Caco-2 (cell line): ENCODE measurements around the gene SPEM3. TPM values are rescaled to one million over a fixed set of nuclear protein-coding genes. Genes with fewer than 3 reads are reported as not detected.
A peak's percentile ranks its signal among the peaks of the same experiment; 100 is the strongest.

Source experiments
- BruUV-seq: library from RNA; stranded (reverse); fragments of 400-500 nt; replicated peaks from 2 replicates; lab custom pipeline; 2021; lab: Mats Ljungman, UMichigan
- CTCF ChIA-PET: fragments of 300-600 bp; sonication (Branson Sonifier 250); formaldehyde crosslinking; loops from one replicate; lab custom pipeline; 2022; ENCODE audit warnings: antibody characterized with exemption; lab: Charles Lee
- POLR2A ChIA-PET: fragments of 300-600 bp; sonication (Branson Sonifier 250); formaldehyde crosslinking; loops from one replicate; lab custom pipeline; 2022; ENCODE audit warnings: antibody characterized with exemption; lab: Charles Lee
- DNase-seq, 2 experiments: peaks; one replicate each; pipeline versions ENCODE4 v3.0.0 to v3.0.0-alpha.2; 2020 to 2022
- H3K27me3 ChIP-seq: replicated peaks from 2 replicates; pipeline ENCODE4 v1.6.0; 2011; ENCODE audit warnings: low read length; ENCODE audit not compliant: control insufficient read depth, insufficient read depth
- H3K36me3 ChIP-seq: 2 replicates; pipeline ENCODE4 v1.5.1; 2011; ENCODE audit warnings: low read length; ENCODE audit not compliant: control insufficient read depth, insufficient read depth
- H3K4me1 ChIP-seq: fragments of 250-450 bp; sonication (Bioruptor Pico); 2 replicates; pipeline ENCODE4 v1.5.1; 2020; ENCODE audit warnings: mild to moderate bottlenecking
- H3K4me3 ChIP-seq: 2 replicates; pipeline ENCODE4 v1.5.1; 2011; ENCODE audit warnings: low read depth, mild to moderate bottlenecking, control low read depth, low read length
- H3K9me3 ChIP-seq: fragments of 250-450 bp; sonication (Bioruptor Pico); 2 replicates; pipeline ENCODE4 v1.5.1; 2020; ENCODE audit warnings: mild to moderate bottlenecking, moderate library complexity
- H3K27ac Mint-ChIP-seq: one replicate; pipeline ENCODE4 v1.8.0; 2022; ENCODE audit warnings: mixed read lengths; ENCODE audit not compliant: unreplicated experiment
- H3K27me3 Mint-ChIP-seq: one replicate; pipeline ENCODE4 v1.8.0; 2022; ENCODE audit warnings: mixed read lengths; ENCODE audit not compliant: insufficient read depth, unreplicated experiment
- H3K36me3 Mint-ChIP-seq: one replicate; pipeline ENCODE4 v1.8.0; 2022; ENCODE audit warnings: mild to moderate bottlenecking, mixed read lengths; ENCODE audit not compliant: insufficient read depth, unreplicated experiment
- H3K4me1 Mint-ChIP-seq: one replicate; pipeline ENCODE4 v1.8.0; 2022; ENCODE audit warnings: low read depth, mixed read lengths; ENCODE audit not compliant: unreplicated experiment
- H3K4me3 Mint-ChIP-seq: one replicate; pipeline ENCODE4 v1.8.0; 2022; ENCODE audit warnings: mild to moderate bottlenecking, moderate library complexity, mixed read lengths; ENCODE audit not compliant: unreplicated experiment
- H3K9me3 Mint-ChIP-seq: one replicate; pipeline ENCODE4 v1.8.0; 2022; ENCODE audit warnings: mixed read lengths; ENCODE audit not compliant: unreplicated experiment
- intact Hi-C: fragments of 100-400 bp; cut with micrococcal nuclease; formaldehyde crosslinking; loops from one replicate; pipeline ENCODE4 v1.10.0; 2022; ENCODE audit not compliant: unreplicated experiment
- total RNA-seq: library from RNA; stranded (reverse); gene quantifications from 2 replicates; pipeline ENCODE4 v1.2.3, GENCODE V29; 2022
- TF ChIP-seq, protein P1 (sequence below), 2 experiments: fragments of 200-600 bp in 1 of 2; IDR thresholded peaks; 1 replicate in 1 of 2; 2 replicates in 1 of 2; pipeline versions ENCODE4 v1.5.1 to v1.8.0; 2011 to 2022; ENCODE audit warnings: antibody characterized with exemption in 1 of 2, control low read depth in 1 of 2, inconsistent platforms in 1 of 2, low read depth in 1 of 2, low read length in 1 of 2, mild to moderate bottlenecking in 1 of 2, moderate library complexity in 1 of 2; ENCODE audit not compliant: insufficient read depth in 1 of 2, severe bottlenecking in 1 of 2, unreplicated experiment in 1 of 2

SPEM3 gene
- total RNA-seq, 1 experiment from 2014 or later = not detected

DNA sequence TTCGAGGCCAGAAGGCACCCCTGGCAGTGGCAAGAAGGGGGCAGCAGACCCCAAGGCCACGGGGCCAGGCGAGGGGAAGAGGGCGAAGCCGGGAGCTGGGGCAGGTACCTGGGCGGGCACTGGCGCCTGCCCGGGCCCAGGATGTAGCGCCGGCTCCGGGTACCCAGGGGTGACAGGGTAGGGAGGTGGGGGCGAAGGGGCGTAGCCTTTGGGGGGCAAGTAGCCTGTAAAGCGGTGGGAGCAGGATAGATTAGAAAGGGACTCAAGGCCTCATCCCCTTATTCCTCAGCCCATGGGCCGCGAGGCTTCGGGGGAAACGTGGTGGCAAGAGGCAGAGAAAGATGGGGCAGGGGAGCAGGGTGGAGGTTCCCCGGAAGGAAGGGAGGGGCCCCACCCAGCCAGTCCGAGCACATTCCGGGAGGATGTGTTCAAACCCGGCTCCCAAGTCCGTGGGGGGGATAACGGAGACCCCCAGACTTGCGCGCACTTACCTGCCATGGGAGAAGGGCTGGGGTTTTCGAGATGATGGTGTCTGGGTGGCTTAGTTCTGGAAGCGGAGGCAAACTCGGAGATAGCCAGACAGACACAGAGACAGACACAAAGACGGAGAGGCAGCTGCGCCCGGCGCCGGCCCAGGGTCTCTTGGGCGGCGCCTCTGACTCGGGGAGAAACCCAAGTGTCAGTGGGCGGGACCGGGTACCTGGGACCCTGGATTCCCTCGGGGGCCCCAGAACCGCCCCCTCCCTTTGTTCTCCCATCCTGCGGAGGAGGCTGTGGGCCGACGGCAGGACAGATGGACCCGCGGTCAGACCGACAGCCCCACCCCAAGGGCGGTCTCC, 34.8 kb upstream of the SPEM3 start:
- Histone ChIP-seq H3K27me3 (no peaks in the 10 kb centered on the region), H3K36me3 (no peaks in the 10 kb centered on the region), H3K9me3 (no peaks in the 10 kb centered on the region), H3K4me1 (peaks cover 3% of the 10 kb centered on the region; the same call in 1 of the 2 replicates), H3K4me3 (peak overlapping the region; percentile 60)
- intact Hi-C loops = no loop called here
- H3K9me3 Mint-ChIP-seq = no peaks in the 10 kb centered on the region
- DNase-seq = peak; percentile 47 to 55
- H3K27me3 Mint-ChIP-seq = no peaks in the 10 kb centered on the region
- no peaks in the 10 kb centered on the region for H3K4me1 Mint-ChIP-seq
- H3K4me3 Mint-ChIP-seq = peak overlapping the region; percentile 76
- ChIA-PET POLR2A (interaction anchor here (0.6 to 1.4 kb wide), 3 partner anchors 10 to 130 kb away, joined by 3 to 14 read pairs (median 5); partner anchors contain the start of gene TMEM256), CTCF (interaction anchor here (1.0 kb wide), 1 partner anchor 10 kb away, joined by 6 read pairs; the partner anchor contains the start of gene TMEM256)
- TF ChIP-seq, protein P1, sequence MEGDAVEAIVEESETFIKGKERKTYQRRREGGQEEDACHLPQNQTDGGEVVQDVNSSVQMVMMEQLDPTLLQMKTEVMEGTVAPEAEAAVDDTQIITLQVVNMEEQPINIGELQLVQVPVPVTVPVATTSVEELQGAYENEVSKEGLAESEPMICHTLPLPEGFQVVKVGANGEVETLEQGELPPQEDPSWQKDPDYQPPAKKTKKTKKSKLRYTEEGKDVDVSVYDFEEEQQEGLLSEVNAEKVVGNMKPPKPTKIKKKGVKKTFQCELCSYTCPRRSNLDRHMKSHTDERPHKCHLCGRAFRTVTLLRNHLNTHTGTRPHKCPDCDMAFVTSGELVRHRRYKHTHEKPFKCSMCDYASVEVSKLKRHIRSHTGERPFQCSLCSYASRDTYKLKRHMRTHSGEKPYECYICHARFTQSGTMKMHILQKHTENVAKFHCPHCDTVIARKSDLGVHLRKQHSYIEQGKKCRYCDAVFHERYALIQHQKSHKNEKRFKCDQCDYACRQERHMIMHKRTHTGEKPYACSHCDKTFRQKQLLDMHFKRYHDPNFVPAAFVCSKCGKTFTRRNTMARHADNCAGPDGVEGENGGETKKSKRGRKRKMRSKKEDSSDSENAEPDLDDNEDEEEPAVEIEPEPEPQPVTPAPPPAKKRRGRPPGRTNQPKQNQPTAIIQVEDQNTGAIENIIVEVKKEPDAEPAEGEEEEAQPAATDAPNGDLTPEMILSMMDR (IDR thresholded peaks at IDR 0.05; ENCODE audit: insufficient read depth in 1 of 2, low read depth in 1 of 2, low read length in 1 of 2, severe bottlenecking in 1 of 2, unreplicated experiment in 1 of 2) = no peak
- H3K36me3 Mint-ChIP-seq = no peaks in the 10 kb centered on the region
- BruUV-seq = TSS peak; percentile 38
- H3K27ac Mint-ChIP-seq = no peak overlapping the region

DNA sequence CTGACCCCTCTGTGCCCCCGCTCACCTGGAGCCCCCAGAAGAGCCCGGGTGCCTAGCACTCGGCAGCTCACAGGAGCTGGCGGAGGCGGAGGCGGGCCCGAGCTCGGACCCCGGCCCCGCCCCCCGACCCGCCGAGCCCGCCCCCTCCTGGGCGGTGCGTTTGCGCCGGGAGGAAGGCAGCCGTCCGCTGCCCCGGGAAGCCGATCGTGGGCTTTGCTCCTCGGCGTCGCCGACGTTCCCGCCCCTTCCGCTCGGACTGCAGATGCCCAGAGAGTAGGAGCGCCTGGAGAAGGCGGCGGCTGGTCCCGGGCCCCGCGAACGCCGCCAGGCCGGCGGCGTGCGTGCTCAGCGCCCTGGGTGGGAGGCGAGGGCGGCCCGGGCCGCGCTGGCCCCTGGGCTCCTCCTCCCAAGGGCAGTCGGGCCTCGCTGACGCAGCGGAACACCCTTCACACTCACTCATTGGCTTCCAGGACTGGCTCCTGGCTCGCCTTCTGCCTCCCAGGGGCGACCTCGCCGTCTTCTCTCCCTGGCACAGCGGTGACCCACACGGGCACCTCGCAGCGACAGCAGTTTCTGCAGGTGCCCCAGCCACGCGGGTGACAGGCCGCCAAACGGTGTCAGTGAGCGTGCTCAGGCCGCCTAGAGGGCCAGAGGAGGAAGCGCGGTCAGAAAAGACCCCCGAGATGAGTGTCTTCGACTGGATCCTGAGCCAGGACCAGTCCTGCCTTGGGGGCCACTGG, 34.0 kb upstream of the SPEM3 start, which contains the start of gene PLSCR3:
Gene PLSCR3, minus strand, starts transcription at position 74 of the 740 bp plus-strand sequence. CDS start 415 bp downstream, outside the sequence.
- intact Hi-C loops = no loop called here
- Histone ChIP-seq H3K4me1 (peaks cover 3% of the 10 kb centered on the region; the same call in 1 of the 2 replicates), H3K36me3 (no peaks in the 10 kb centered on the region), H3K9me3 (no peaks in the 10 kb centered on the region), H3K27me3 (no peaks in the 10 kb centered on the region), H3K4me3 (peak within 1 kb of the TSS; percentile 60)
- DNase-seq = peak; percentile 82 to 83
- H3K27me3 Mint-ChIP-seq = no peaks in the 10 kb centered on the region
- BruUV-seq = TSS peak; percentile 44
- H3K4me1 Mint-ChIP-seq = no peaks in the 10 kb centered on the region
- peak within 1 kb of the TSS; percentile 76 for H3K4me3 Mint-ChIP-seq
- ChIA-PET POLR2A (interaction anchor here (0.6 to 1.4 kb wide), 3 partner anchors 9 to 131 kb away, joined by 3 to 14 read pairs (median 5); partner anchors contain the start of gene TMEM256), CTCF (interaction anchor here (0.5 to 1.0 kb wide), 2 partner anchors 9 to 180 kb away, joined by 3 to 6 read pairs; partner anchors contain the start of gene TMEM256)
- H3K36me3 Mint-ChIP-seq = no peaks in the 10 kb centered on the region
- TF ChIP-seq, protein P1 (IDR thresholded peaks at IDR 0.05; ENCODE audit: insufficient read depth in 1 of 2, low read depth in 1 of 2, low read length in 1 of 2, severe bottlenecking in 1 of 2, unreplicated experiment in 1 of 2) = peak; percentile 35 to 37
- H3K27ac Mint-ChIP-seq = peak within 1 kb of the TSS; percentile 52
- H3K9me3 Mint-ChIP-seq = no peaks in the 10 kb centered on the region

DNA sequence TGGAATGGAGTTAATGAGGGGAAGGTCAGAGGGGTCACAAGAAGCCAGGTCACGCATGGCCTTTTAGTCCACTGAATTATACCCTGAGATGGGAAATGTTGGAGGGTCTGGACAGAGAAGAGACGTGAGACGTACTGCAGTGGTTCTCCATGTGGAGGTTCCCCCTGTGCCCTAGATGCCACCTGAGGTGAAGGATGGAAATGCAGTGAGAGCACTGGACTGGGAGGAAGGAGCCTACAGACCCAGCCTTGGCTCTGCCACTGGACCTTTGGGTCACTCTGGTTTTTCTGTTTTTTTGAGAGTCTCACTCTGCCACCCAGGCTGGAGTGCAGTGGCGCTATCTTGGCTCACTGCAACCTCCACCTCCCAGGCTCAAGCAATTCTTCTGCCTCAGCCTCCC, 32.5 kb upstream of the SPEM3 start:
- DNase-seq = no peak
- no peaks in the 10 kb centered on the region for H3K36me3 ChIP-seq
- peaks cover 3% of the 10 kb centered on the region; the same call in 1 of the 2 replicates for H3K4me1 ChIP-seq
- Mint-ChIP-seq H3K4me1 (no peaks in the 10 kb centered on the region), H3K27me3 (no peaks in the 10 kb centered on the region), H3K27ac (peak overlapping the region; percentile 78), H3K36me3 (no peaks in the 10 kb centered on the region), H3K9me3 (no peaks in the 10 kb centered on the region), H3K4me3 (no peak overlapping the region)
- no TSS peak for BruUV-seq
- CTCF ChIA-PET = no interaction called here
- TF ChIP-seq, protein P1 (IDR thresholded peaks at IDR 0.05; ENCODE audit: insufficient read depth in 1 of 2, low read depth in 1 of 2, low read length in 1 of 2, severe bottlenecking in 1 of 2, unreplicated experiment in 1 of 2) = no peak
- no peaks in the 10 kb centered on the region for H3K27me3 ChIP-seq
- intact Hi-C loops = no loop called here
- H3K9me3 ChIP-seq = no peaks in the 10 kb centered on the region
- no peak overlapping the region for H3K4me3 ChIP-seq
- POLR2A ChIA-PET = no interaction called here
